ENCODE results near the gene LOXL1. TPM values are rescaled to one million over a fixed set of nuclear protein-coding genes. Genes with fewer than 3 reads are reported as not detected.

Gene LOXL1
- total and polyA plus RNA-seq, 2 of the 13 experiments (the other 11 are each of a cell fraction or from before 2014, with no cell fraction given), result 0.51 to 1.3 TPM

GRCh38 chr15:73887481-73887880 lies 38.8 kb upstream of the LOXL1 start:
- ChIA-PET POLR2A (no interaction called here), CTCF (ENCODE audit: low intra/inter-chr PET ratio, low total read pairs) (no interaction called here)
- H3K4me3 ChIP-seq (replicated peaks in 1 of 3; ENCODE audit: insufficient read depth in 1 of 3, low read depth in 2 of 3, low read length in 3 of 3), result no peak overlapping the region
- no peak overlapping the region for H2AFZ ChIP-seq (ENCODE audit: low read length)
- intact Hi-C loops (cut with micrococcal nuclease; ENCODE audit: unreplicated experiment), result no loop called here
- no peaks in the 10 kb centered on the region for H4K20me1 ChIP-seq (ENCODE audit: insufficient read depth, low read length)
- FAIRE-seq (no peak), DNase-seq (ENCODE audit: low spot score) (no peak), ATAC-seq (no peak)
- H3K79me2 ChIP-seq (ENCODE audit: insufficient read depth, low read length), result no peaks in the 10 kb centered on the region
- H3K4me1 ChIP-seq (ENCODE audit: insufficient read depth, low read length), result no peaks in the 10 kb centered on the region
- no peaks in the 10 kb centered on the region for H3K9me3 ChIP-seq (ENCODE audit: low read length)
- WGBS (ENCODE audit: low lambda C conversion rate), result 10% methylated on average over 2 of the region's 7 CpGs
- no peaks in the 10 kb centered on the region for H3K36me3 ChIP-seq (replicated peaks in 1 of 2; ENCODE audit: control insufficient read depth in 1 of 2, insufficient read depth in 2 of 2, low read length in 2 of 2)
- BruUV-seq (replicated peaks), result no TSS peak
- H3K27me3 ChIP-seq (ENCODE audit: control insufficient read depth in 1 of 2, insufficient read depth in 2 of 2, low read length in 2 of 2), result peaks cover 0 to 1% of the 10 kb centered on the region in 2 experiments; a peak in 1 of 5 replicates
- H3K27ac ChIP-seq (ENCODE audit: extremely low read length, insufficient read depth, low read length), result no peak overlapping the region
- H3K4me2 ChIP-seq (ENCODE audit: low read depth, low read length), result no peak overlapping the region
- in situ Hi-C loops (cut with HindIII; ENCODE audit: extremely low pct_ligation_motif_present, low pct_unique_long_range_greater_than_20kb), result no loop called here
- H3K9ac ChIP-seq (ENCODE audit: insufficient read depth, low read depth, low read length), result no peak overlapping the region
- no peak for TF ChIP-seq CREM (IDR thresholded peaks at IDR 0.05)
- no peak for TF ChIP-seq CREM (CRISPR knock-in tag; IDR thresholded peaks at IDR 0.05)
- TF ChIP-seq GTF2F1 (IDR thresholded peaks at IDR 0.05; ENCODE audit: low read length), result no peak
- TF ChIP-seq ZFP37 (CRISPR knock-in tag; IDR thresholded peaks at IDR 0.05; ENCODE audit: borderline replicate concordance), result no peak
- TF ChIP-seq NR2F1 (CRISPR knock-in tag; IDR thresholded peaks at IDR 0.05), result no peak
- TF ChIP-seq FOXK1 (CRISPR knock-in tag; IDR thresholded peaks at IDR 0.05; ENCODE audit: borderline replicate concordance, low read depth), result no peak
- TF ChIP-seq CENPT (CRISPR knock-in tag; IDR thresholded peaks at IDR 0.05; ENCODE audit: low read depth), result no peak
- no peak for TF ChIP-seq MED1 (CRISPR knock-in tag; IDR thresholded peaks at IDR 0.05)
- TF ChIP-seq DPF2 (CRISPR knock-in tag; IDR thresholded peaks at IDR 0.05; ENCODE audit: borderline replicate concordance, low read depth), result no peak

DNA sequence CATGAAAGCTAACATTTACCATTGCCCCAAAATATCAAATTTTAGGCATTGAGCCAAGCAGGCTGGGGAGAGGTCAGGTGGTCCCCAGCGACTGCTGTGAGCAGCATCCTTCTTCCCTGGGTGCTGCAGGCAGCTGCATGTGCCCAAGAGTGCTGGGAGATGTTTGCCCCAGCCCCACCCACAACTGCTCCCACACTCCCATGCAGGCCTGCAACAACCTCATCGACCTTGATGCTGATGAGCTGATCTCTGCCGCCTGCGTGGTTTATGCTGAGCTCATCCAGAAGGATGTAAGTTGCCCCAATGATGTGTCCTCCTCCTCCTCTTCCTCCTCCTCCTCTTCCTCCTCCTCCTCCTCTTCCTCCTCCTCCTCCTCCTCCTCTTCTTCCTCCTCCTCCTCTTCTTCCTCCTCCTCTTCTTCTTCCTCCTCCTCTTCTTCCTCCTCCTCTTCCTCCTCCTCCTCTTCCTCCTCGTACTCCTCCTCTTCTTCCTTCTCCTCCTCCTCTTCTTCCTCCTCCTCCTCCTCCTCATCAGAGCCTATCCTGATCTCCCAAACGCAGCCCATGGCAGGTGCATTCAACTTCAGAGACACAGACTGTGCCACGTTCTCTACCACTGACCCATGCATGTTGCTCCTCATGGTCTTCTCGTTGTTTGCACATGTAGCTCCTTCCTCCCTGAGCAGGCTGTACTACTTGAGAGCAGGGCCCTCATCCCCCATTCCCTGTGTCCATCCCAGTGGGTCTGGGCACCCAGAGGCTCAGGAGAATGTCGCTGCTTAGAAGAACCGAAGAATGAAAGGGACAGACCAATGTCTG lies 37.8 kb upstream of the LOXL1 start:
- CTCF ChIA-PET (ENCODE audit: low intra/inter-chr PET ratio, low total read pairs), result no interaction called here
- no peak overlapping the region for H3K27ac ChIP-seq (ENCODE audit: extremely low read length, insufficient read depth, low read length)
- in situ Hi-C loops (cut with HindIII; ENCODE audit: extremely low pct_ligation_motif_present, low pct_unique_long_range_greater_than_20kb) (no loop called here), intact Hi-C loops (cut with micrococcal nuclease; ENCODE audit: unreplicated experiment) (no loop called here)
- H3K9ac ChIP-seq (ENCODE audit: insufficient read depth, low read depth, low read length), result no peak overlapping the region
- peaks cover 0 to 1% of the 10 kb centered on the region in 2 experiments; a peak in 1 of 5 replicates for H3K27me3 ChIP-seq (ENCODE audit: control insufficient read depth in 1 of 2, insufficient read depth in 2 of 2, low read length in 2 of 2)
- no peak overlapping the region for H3K4me2 ChIP-seq (ENCODE audit: low read depth, low read length)
- WGBS (ENCODE audit: low lambda C conversion rate), result 7% methylated on average over 8 of the region's 10 CpGs
- no peak for FAIRE-seq
- no peaks in the 10 kb centered on the region for H3K79me2 ChIP-seq (ENCODE audit: insufficient read depth, low read length)
- POLR2A ChIA-PET, result no interaction called here
- H3K4me1 ChIP-seq (ENCODE audit: insufficient read depth, low read length), result no peaks in the 10 kb centered on the region
- no peaks in the 10 kb centered on the region for H4K20me1 ChIP-seq (ENCODE audit: insufficient read depth, low read length)
- BruUV-seq (replicated peaks), result no TSS peak
- no peak for ATAC-seq
- no peaks in the 10 kb centered on the region for H3K36me3 ChIP-seq (replicated peaks in 1 of 2; ENCODE audit: control insufficient read depth in 1 of 2, insufficient read depth in 2 of 2, low read length in 2 of 2)
- no peak for DNase-seq (ENCODE audit: low spot score)
- H3K4me3 ChIP-seq (replicated peaks in 1 of 3; ENCODE audit: insufficient read depth in 1 of 3, low read depth in 2 of 3, low read length in 3 of 3), result no peak overlapping the region
- no peak overlapping the region for H2AFZ ChIP-seq (ENCODE audit: low read length)
- no peaks in the 10 kb centered on the region for H3K9me3 ChIP-seq (ENCODE audit: low read length)
- no peak for TF ChIP-seq NFIC (IDR thresholded peaks at IDR 0.05; ENCODE audit: low read length)
- no peak for TF ChIP-seq PITX1 (CRISPR knock-in tag; IDR thresholded peaks at IDR 0.05)
- TF ChIP-seq ZNF343 (CRISPR knock-in tag; IDR thresholded peaks at IDR 0.05), result no peak
- TF ChIP-seq JUN (CRISPR knock-in tag; IDR thresholded peaks at IDR 0.05), result no peak
- TF ChIP-seq ZNF691 (CRISPR knock-in tag; IDR thresholded peaks at IDR 0.05; ENCODE audit: borderline replicate concordance, low read depth), result no peak
- no peak for TF ChIP-seq CHCHD3 (CRISPR knock-in tag; IDR thresholded peaks at IDR 0.05)
- TF ChIP-seq HMGA1 (CRISPR knock-in tag; conservative IDR thresholded peaks at IDR 0.05), result no peak
- TF ChIP-seq, protein P1, sequence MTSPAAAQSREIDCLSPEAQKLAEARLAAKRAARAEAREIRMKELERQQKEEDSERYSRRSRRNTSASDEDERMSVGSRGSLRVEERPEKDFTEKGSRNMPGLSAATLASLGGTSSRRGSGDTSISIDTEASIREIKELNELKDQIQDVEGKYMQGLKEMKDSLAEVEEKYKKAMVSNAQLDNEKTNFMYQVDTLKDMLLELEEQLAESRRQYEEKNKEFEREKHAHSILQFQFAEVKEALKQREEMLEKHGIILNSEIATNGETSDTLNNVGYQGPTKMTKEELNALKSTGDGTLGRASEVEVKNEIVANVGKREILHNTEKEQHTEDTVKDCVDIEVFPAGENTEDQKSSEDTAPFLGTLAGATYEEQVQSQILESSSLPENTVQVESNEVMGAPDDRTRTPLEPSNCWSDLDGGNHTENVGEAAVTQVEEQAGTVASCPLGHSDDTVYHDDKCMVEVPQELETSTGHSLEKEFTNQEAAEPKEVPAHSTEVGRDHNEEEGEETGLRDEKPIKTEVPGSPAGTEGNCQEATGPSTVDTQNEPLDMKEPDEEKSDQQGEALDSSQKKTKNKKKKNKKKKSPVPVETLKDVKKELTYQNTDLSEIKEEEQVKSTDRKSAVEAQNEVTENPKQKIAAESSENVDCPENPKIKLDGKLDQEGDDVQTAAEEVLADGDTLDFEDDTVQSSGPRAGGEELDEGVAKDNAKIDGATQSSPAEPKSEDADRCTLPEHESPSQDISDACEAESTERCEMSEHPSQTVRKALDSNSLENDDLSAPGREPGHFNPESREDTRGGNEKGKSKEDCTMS (CRISPR knock-in tag; conservative IDR thresholded peaks at IDR 0.05), result no peak
